Adrenal gland (tissue), 5 donors: ENCODE measurements around the gene NBAS.
"Not testable (repeated sequence)": the region's sequence is repeated elsewhere in the genome, so short reads cannot be mapped to it uniquely, and the experiment has no call there.

Experiments used
- CTCF ChIP-seq, 6 experiments: fragments of 450-650 bp in 4 of 6; fragments of 200-600 bp in 2 of 6; sonication (generic) in 1 of 6; IDR thresholded peaks; 1 replicate in 5 of 6; 2 replicates in 1 of 6; pipeline versions ENCODE4 v1.5.1 to v1.8.0; 2016 to 2021; ENCODE audit warnings: antibody characterized with exemption in 6 of 6, mild to moderate bottlenecking in 2 of 6, moderate library complexity in 1 of 6
- POLR2A ChIP-seq, 2 donors: fragments of 450-650 bp; IDR thresholded peaks; one replicate each; pipeline ENCODE4 v1.6.1; 2017; ENCODE audit warnings: antibody characterized with exemption in 2 of 2, mild to moderate bottlenecking in 2 of 2, moderate library complexity in 1 of 2
- donor health status: DM: no; HTN: no; CAD: no.

GRCh38 chr2:15540523-15540922 lies 20.6 kb downstream of the NBAS start:
- TF ChIP-seq POLR2A, CTCF (IDR thresholded peaks at IDR 0.05): not testable (repeated sequence)
